Measurements from ENCODE around the gene ZNRF4. TPM values are rescaled to one million over a fixed set of nuclear protein-coding genes. Genes with fewer than 3 reads are reported as not detected.

The ZNRF4 gene
- total and polyA plus RNA-seq, 10 of the 15 experiments (the other 5 are each of a cell fraction or from before 2014, with no cell fraction given) = not detected

- Histone ChIP-seq H3K4me3 (no peak overlapping the region), H3K27me3 (replicated peaks in 1 of 2; ENCODE audit: control insufficient read depth in 2 of 2, insufficient read depth in 2 of 2, low read length in 1 of 2) (no peaks in the 10 kb centered on the region), H3K79me2 (ENCODE audit: control insufficient read depth, insufficient read depth, low read length) (no peaks in the 10 kb centered on the region), H3K4me2 (ENCODE audit: control insufficient read depth, insufficient read depth) (no peak overlapping the region), H3K9me3 (replicated peaks; ENCODE audit: control insufficient read depth, insufficient read depth, low read length) (no peaks in the 10 kb centered on the region), H3K4me1 (ENCODE audit: control insufficient read depth, insufficient read depth, low read length) (no peaks in the 10 kb centered on the region), H2AFZ (ENCODE audit: control insufficient read depth, low read depth, low read length) (no peak overlapping the region), H4K20me1 (ENCODE audit: control insufficient read depth, insufficient read depth) (no peaks in the 10 kb centered on the region), H3K9ac (ENCODE audit: control insufficient read depth, insufficient read depth, low read length) (no peak overlapping the region), H3K27ac (ENCODE audit: control insufficient read depth, insufficient read depth) (no peak overlapping the region), H3K36me3 (ENCODE audit: control insufficient read depth in 2 of 2, insufficient read depth in 2 of 2, low read length in 1 of 2) (no peaks in the 10 kb centered on the region)
- no peak for DNase-seq (ENCODE audit: low read depth, low spot score)
- no peak for FAIRE-seq
- RAD21 ChIA-PET (ENCODE audit: unreplicated experiment) = interaction anchor here (1.5 kb wide), 1 partner anchor 9 kb away, joined by 3 read pairs; no protein-coding TSS in a partner anchor
- SMC1A ChIA-PET (ENCODE audit: uncharacterized antibody, unreplicated experiment) = no interaction called here
- POLR2A ChIA-PET = no interaction called here
- ATAC-seq = no peak
- no TSS peak for BruUV-seq (replicated peaks)
- CTCF ChIA-PET = no interaction called here
- intact Hi-C loops (cut with micrococcal nuclease; ENCODE audit: unreplicated experiment) (no loop called here), in situ Hi-C loops (cut with MboI) (no loop called here)
- WGBS (ENCODE audit: insufficient coverage, insufficient replicate concordance, low lambda C conversion rate, missing lambda C conversion rate) = 16% methylated on average over 9 of the region's 9 CpGs
- TF ChIP-seq MEF2B (IDR thresholded peaks at IDR 0.05; ENCODE audit: partially characterized antibody, poor library complexity, severe bottlenecking) (no peak), ASH2L (IDR thresholded peaks at IDR 0.05; ENCODE audit: borderline replicate concordance, low read depth) (no peak), RBBP5 (conservative IDR thresholded peaks at IDR 0.05) (no peak), POLR2AphosphoS5 (IDR thresholded peaks at IDR 0.05; ENCODE audit: low read length) (no peak), ZBED1 (IDR thresholded peaks at IDR 0.05; ENCODE audit: borderline replicate concordance) (no peak), YY1 (IDR thresholded peaks at IDR 0.05; ENCODE audit: low read depth, low read length) (no peak), PML (IDR thresholded peaks at IDR 0.05; ENCODE audit: low read length) (no peak), SREBF2 (IDR thresholded peaks at IDR 0.05; ENCODE audit: low read length) (no peak), BRCA1 (IDR thresholded peaks at IDR 0.05; ENCODE audit: low read depth, low read length) (no peak), ZNF384 (IDR thresholded peaks at IDR 0.05; ENCODE audit: borderline replicate concordance, low read depth, low read length) (no peak), ZNF687 (IDR thresholded peaks at IDR 0.05) (no peak), NR2C2 (IDR thresholded peaks at IDR 0.05; ENCODE audit: borderline replicate concordance, control insufficient read depth, insufficient read length, low read depth) (no peak), ZBTB11 (CRISPR knock-in tag; IDR thresholded peaks at IDR 0.05) (no peak), CREM (IDR thresholded peaks at IDR 0.05; ENCODE audit: low read depth) (no peak), WRNIP1 (IDR thresholded peaks at IDR 0.05; ENCODE audit: borderline replicate concordance, low read depth, low read length) (no peak), KDM1A (IDR thresholded peaks at IDR 0.05; ENCODE audit: borderline replicate concordance) (no peak), BCL11A (IDR thresholded peaks at IDR 0.05; ENCODE audit: low read depth, low read length) (no peak), MYC (IDR thresholded peaks at IDR 0.05; ENCODE audit: insufficient read depth, insufficient read length, insufficient replicate concordance, low read length, severe bottlenecking) (no peak)
Measured at GRCh38 chr19:5434970-5435641, 20.1 kb upstream of the ZNRF4 start.

Data from GM12878 (cell line).